Neural progenitor cell (in vitro differentiated cells): Measurements from ENCODE around the gene AKR7A2.

Experiments used
- EZH2 ChIP-seq: fragments of 200-600 bp; sonication (generic); IDR thresholded peaks from 2 replicates; pipeline ENCODE4 v1.6.1; 2017; ENCODE audit warnings: antibody characterized with exemption, mild to moderate bottlenecking, moderate library complexity
- EZH2phosphoT487 ChIP-seq: fragments of 200-600 bp; sonication (generic); IDR thresholded peaks from 2 replicates; pipeline ENCODE4 v1.6.1; 2017; ENCODE audit warnings: antibody characterized with exemption
- TF ChIP-seq, protein P1 (sequence below): fragments of 200-600 bp; sonication (generic); IDR thresholded peaks from 2 replicates; pipeline ENCODE4 v1.5.1; 2017; ENCODE audit warnings: antibody characterized with exemption, mild to moderate bottlenecking

DNA sequence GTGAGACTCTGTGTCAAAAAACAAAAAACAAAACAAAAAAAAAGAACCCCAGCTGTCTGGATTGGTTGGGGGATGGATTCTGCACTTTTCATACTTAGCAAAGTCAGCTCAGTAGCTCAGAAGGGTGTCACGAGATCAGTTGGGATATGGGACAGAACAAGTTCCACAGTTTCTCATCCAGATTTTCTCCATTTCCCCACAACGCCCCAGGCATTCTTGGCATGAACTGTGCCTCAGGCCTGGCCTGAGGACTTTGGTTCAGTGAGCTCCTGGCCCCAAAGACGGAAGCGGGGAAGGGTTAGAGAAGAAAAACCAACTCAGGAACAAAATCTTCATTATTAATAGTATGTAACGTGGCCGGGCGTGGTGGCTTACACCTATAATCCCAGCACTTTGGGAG is 1.9 kb downstream of the AKR7A2 start:
- TF ChIP-seq, protein P1, sequence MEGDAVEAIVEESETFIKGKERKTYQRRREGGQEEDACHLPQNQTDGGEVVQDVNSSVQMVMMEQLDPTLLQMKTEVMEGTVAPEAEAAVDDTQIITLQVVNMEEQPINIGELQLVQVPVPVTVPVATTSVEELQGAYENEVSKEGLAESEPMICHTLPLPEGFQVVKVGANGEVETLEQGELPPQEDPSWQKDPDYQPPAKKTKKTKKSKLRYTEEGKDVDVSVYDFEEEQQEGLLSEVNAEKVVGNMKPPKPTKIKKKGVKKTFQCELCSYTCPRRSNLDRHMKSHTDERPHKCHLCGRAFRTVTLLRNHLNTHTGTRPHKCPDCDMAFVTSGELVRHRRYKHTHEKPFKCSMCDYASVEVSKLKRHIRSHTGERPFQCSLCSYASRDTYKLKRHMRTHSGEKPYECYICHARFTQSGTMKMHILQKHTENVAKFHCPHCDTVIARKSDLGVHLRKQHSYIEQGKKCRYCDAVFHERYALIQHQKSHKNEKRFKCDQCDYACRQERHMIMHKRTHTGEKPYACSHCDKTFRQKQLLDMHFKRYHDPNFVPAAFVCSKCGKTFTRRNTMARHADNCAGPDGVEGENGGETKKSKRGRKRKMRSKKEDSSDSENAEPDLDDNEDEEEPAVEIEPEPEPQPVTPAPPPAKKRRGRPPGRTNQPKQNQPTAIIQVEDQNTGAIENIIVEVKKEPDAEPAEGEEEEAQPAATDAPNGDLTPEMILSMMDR: no peak
- TF ChIP-seq EZH2phosphoT487 (no peak), EZH2 (no peak)
